Lower leg skin (tissue), 3 donors: ENCODE measurements around the gene PIGN.

Source experiments
- CTCF ChIP-seq, 3 donors: fragments of 450-650 bp; IDR thresholded peaks; one replicate each; pipeline ENCODE4 v1.5.1; 2016; ENCODE audit warnings: antibody characterized with exemption in 3 of 3, mild to moderate bottlenecking in 3 of 3, moderate library complexity in 2 of 3
- POLR2A ChIP-seq, 2 donors: fragments of 450-650 bp; IDR thresholded peaks; one replicate each; pipeline ENCODE4 v1.6.1; 2016 to 2017; ENCODE audit warnings: antibody characterized with exemption in 2 of 2, mild to moderate bottlenecking in 1 of 2, moderate library complexity in 1 of 2

DNA sequence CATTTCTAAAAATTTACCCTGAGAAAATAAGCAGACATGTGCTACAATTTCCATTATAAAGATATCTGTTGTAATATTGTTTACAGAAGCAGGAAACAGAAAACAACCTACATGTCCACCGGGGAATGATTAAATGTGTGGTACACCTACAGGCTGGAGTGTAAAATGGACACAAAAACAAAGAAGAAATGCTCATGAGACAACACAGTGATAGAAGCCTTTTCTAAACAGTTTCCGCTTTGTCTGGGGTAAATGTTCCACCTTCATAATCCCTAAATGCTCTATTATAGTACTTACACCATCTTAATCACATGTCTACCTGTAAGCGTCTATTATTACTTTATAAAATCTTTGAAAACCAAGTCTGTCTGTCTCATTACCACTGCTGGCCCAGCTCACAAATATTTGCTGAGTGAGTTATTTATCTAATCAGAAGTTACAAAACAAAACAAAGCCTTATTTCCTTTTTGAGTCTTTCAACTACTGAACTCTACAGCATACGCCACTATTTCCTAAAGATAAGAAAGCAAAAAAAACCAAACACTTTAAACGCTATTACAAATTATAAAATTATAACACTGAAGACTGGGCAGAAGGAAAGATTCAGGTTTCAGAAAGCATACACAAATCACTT is 95.3 kb downstream of the PIGN start:
- TF ChIP-seq POLR2A (IDR thresholded peaks at IDR 0.05) (no peak), CTCF (IDR thresholded peaks at IDR 0.05) (no peak)
